HEK293 (cell line): ENCODE measurements around the gene COL15A1.

Experiments used
- CTCF ChIA-PET: fragments of 350-600 bp; formaldehyde crosslinking; extraction: SDS; loops from one replicate; lab custom pipeline; 2021; ENCODE audit warnings: antibody characterized with exemption; lab: Yijun Ruan, JAX
- POLR2A ChIA-PET: fragments of 300-600 bp; formaldehyde crosslinking; extraction: SDS; loops from one replicate; lab custom pipeline; 2020; ENCODE audit warnings: antibody characterized with exemption, inconsistent platforms; lab: Yijun Ruan, JAX
- H3K27ac ChIP-seq: fragments of 200-500 bp; sonication (Bioruptor generic); 2 replicates; pipeline ENCODE4 v1.5.1; 2014; ENCODE audit warnings: low read depth, low read length, control low read depth, inconsistent platforms; ENCODE audit errors: extremely low read depth
- H3K36me3 ChIP-seq, 2 experiments: fragments of 200-500 bp in 1 of 2; sonication (Bioruptor generic) in 1 of 2; 1 replicate in 1 of 2; 2 replicates in 1 of 2; pipeline ENCODE4 v1.5.1; 2014 to 2017; ENCODE audit warnings: inconsistent platforms in 2 of 2, low read length in 2 of 2; ENCODE audit not compliant: control insufficient read depth in 2 of 2, insufficient read depth in 1 of 2
- H3K4me1 ChIP-seq: fragments of 200-500 bp; sonication (Bioruptor generic); 2 replicates; pipeline ENCODE4 v1.5.1; 2014; ENCODE audit warnings: mild to moderate bottlenecking, low read length, inconsistent platforms; ENCODE audit not compliant: control insufficient read depth, insufficient read depth
- H3K4me3 ChIP-seq: 2 replicates; pipeline ENCODE4 v1.5.1; 2011; ENCODE audit warnings: low read depth, mild to moderate bottlenecking, control low read depth, low read length, moderate library complexity
- H3K9me3 ChIP-seq: fragments of 200-500 bp; sonication (Bioruptor generic); 2 replicates; pipeline ENCODE4 v1.5.1; 2014; ENCODE audit warnings: low read depth, low read length, inconsistent platforms; ENCODE audit not compliant: control insufficient read depth, insufficient read depth
- MZF1 ChIP-seq: fragments of 450-650 bp; formaldehyde crosslinking; IDR thresholded peaks from 2 replicates; pipeline ENCODE4 v1.5.1; 2017; ENCODE audit warnings: missing biosample characterization, missing genetic modification characterization, borderline replicate concordance
- TSHZ1 ChIP-seq: fragments of 450-650 bp; formaldehyde crosslinking; IDR thresholded peaks from 2 replicates; pipeline ENCODE4 v1.5.1; 2016; ENCODE audit warnings: missing biosample characterization, missing genetic modification characterization, borderline replicate concordance
- ZFP3 ChIP-seq: fragments of 450-650 bp; formaldehyde crosslinking; IDR thresholded peaks from 2 replicates; pipeline ENCODE4 v1.5.1; 2016; ENCODE audit warnings: low read depth, missing biosample characterization, missing genetic modification characterization
- ZFP41 ChIP-seq: fragments of 450-650 bp; formaldehyde crosslinking; IDR thresholded peaks from 2 replicates; pipeline ENCODE4 v1.5.1; 2016; ENCODE audit warnings: missing biosample characterization, missing genetic modification characterization, borderline replicate concordance
- ZNF221 ChIP-seq: fragments of 450-650 bp; formaldehyde crosslinking; IDR thresholded peaks from 2 replicates; pipeline ENCODE4 v1.5.1; 2017; ENCODE audit warnings: missing biosample characterization, missing genetic modification characterization, borderline replicate concordance
- ZNF239 ChIP-seq: fragments of 450-650 bp; formaldehyde crosslinking; IDR thresholded peaks from 2 replicates; pipeline ENCODE4 v1.5.1; 2016; ENCODE audit warnings: missing biosample characterization, missing genetic modification characterization
- ZNF248 ChIP-seq: fragments of 450-650 bp; formaldehyde crosslinking; IDR thresholded peaks from 2 replicates; pipeline ENCODE4 v1.5.1; 2017; ENCODE audit warnings: missing biosample characterization, missing genetic modification characterization
- ZNF341 ChIP-seq: fragments of 450-650 bp; formaldehyde crosslinking; IDR thresholded peaks from 2 replicates; pipeline ENCODE4; 2016; ENCODE audit warnings: low read depth, missing biosample characterization, missing genetic modification characterization
- ZNF48 ChIP-seq: fragments of 450-650 bp; formaldehyde crosslinking; IDR thresholded peaks from 2 replicates; pipeline ENCODE4 v1.5.1; 2016; ENCODE audit warnings: missing biosample characterization, missing genetic modification characterization
- ZNF549 ChIP-seq: fragments of 450-650 bp; IDR thresholded peaks from 2 replicates; pipeline ENCODE4 v1.5.1; 2018; ENCODE audit warnings: missing biosample characterization, missing genetic modification characterization, mild to moderate bottlenecking, inconsistent platforms, moderate library complexity
- ZNF571 ChIP-seq: fragments of 450-650 bp; formaldehyde crosslinking; IDR thresholded peaks from 2 replicates; pipeline ENCODE4 v1.5.0; 2017; ENCODE audit warnings: missing biosample characterization, missing genetic modification characterization
- ZNF624 ChIP-seq: fragments of 450-650 bp; formaldehyde crosslinking; IDR thresholded peaks from 2 replicates; pipeline ENCODE4 v1.5.1; 2017; ENCODE audit warnings: missing biosample characterization, missing genetic modification characterization
- ZNF701 ChIP-seq: fragments of 450-650 bp; formaldehyde crosslinking; IDR thresholded peaks from 2 replicates; pipeline ENCODE4 v1.5.1; 2016; ENCODE audit warnings: missing biosample characterization, missing genetic modification characterization
- ZNF747 ChIP-seq: fragments of 450-650 bp; formaldehyde crosslinking; IDR thresholded peaks from 2 replicates; pipeline ENCODE4 v1.5.1; 2016; ENCODE audit warnings: missing biosample characterization, missing genetic modification characterization
- ZXDB ChIP-seq: fragments of 450-650 bp; formaldehyde crosslinking; IDR thresholded peaks from 2 replicates; pipeline ENCODE4 v1.5.1; 2016; ENCODE audit warnings: missing biosample characterization, missing genetic modification characterization
- TF ChIP-seq, protein P1 (sequence below): fragments of 450-650 bp; formaldehyde crosslinking; IDR thresholded peaks from 2 replicates; pipeline ENCODE4 v1.5.1; 2016; ENCODE audit warnings: missing biosample characterization, missing genetic modification characterization
- TF ChIP-seq, protein P2 (sequence below): fragments of 450-650 bp; formaldehyde crosslinking; IDR thresholded peaks from 2 replicates; pipeline ENCODE4 v1.5.1; 2017; ENCODE audit warnings: missing biosample characterization, missing genetic modification characterization
- TF ChIP-seq, protein P3 (sequence below): fragments of 450-650 bp; IDR thresholded peaks from 2 replicates; pipeline ENCODE4 v1.5.1; 2018; ENCODE audit warnings: missing biosample characterization, missing genetic modification characterization
- TF ChIP-seq, protein P4 (sequence below): fragments of 450-650 bp; formaldehyde crosslinking; IDR thresholded peaks from 2 replicates; pipeline ENCODE4 v1.5.1; 2016; ENCODE audit warnings: missing biosample characterization, missing genetic modification characterization, borderline replicate concordance
- TF ChIP-seq, protein P5 (sequence below): fragments of 450-650 bp; formaldehyde crosslinking; IDR thresholded peaks from 2 replicates; pipeline ENCODE4 v1.5.1; 2017; ENCODE audit warnings: missing biosample characterization, missing genetic modification characterization

COL15A1 gene

GRCh38 chr9:99042620-99043019 lies 98.9 kb downstream of the COL15A1 start:
- CTCF ChIA-PET = interaction anchor here (0.6 to 1.4 kb wide), 4 partner anchors 11 to 237 kb away, joined by 4 to 6 read pairs (median 4); no protein-coding TSS in a partner anchor
- POLR2A ChIA-PET = no interaction called here
- no peaks in the 10 kb centered on the region for H3K36me3 ChIP-seq

More at GRCh38 chr9:99042620-99043019, 98.9 kb downstream of the COL15A1 start:
- TF ChIP-seq, protein P1, sequence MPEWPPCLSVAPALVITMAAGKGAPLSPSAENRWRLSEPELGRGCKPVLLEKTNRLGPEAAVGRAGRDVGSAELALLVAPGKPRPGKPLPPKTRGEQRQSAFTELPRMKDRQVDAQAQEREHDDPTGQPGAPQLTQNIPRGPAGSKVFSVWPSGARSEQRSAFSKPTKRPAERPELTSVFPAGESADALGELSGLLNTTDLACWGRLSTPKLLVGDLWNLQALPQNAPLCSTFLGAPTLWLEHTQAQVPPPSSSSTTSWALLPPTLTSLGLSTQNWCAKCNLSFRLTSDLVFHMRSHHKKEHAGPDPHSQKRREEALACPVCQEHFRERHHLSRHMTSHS (tag by site-specific recombination) = no peak
- TF ChIP-seq ZXDB (tag by site-specific recombination) = no peak
- TF ChIP-seq ZFP3 (tag by site-specific recombination) = no peak
- no peak for TF ChIP-seq MZF1 (tag by site-specific recombination)
- no peak for TF ChIP-seq ZNF549 (tag by site-specific recombination)
- no peak for TF ChIP-seq ZNF701 (tag by site-specific recombination)
- no peak for TF ChIP-seq ZNF239 (tag by site-specific recombination)
- TF ChIP-seq, protein P2, sequence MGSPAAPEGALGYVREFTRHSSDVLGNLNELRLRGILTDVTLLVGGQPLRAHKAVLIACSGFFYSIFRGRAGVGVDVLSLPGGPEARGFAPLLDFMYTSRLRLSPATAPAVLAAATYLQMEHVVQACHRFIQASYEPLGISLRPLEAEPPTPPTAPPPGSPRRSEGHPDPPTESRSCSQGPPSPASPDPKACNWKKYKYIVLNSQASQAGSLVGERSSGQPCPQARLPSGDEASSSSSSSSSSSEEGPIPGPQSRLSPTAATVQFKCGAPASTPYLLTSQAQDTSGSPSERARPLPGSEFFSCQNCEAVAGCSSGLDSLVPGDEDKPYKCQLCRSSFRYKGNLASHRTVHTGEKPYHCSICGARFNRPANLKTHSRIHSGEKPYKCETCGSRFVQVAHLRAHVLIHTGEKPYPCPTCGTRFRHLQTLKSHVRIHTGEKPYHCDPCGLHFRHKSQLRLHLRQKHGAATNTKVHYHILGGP = no peak
- TF ChIP-seq ZNF624 (tag by site-specific recombination) = no peak
- TF ChIP-seq, protein P3, sequence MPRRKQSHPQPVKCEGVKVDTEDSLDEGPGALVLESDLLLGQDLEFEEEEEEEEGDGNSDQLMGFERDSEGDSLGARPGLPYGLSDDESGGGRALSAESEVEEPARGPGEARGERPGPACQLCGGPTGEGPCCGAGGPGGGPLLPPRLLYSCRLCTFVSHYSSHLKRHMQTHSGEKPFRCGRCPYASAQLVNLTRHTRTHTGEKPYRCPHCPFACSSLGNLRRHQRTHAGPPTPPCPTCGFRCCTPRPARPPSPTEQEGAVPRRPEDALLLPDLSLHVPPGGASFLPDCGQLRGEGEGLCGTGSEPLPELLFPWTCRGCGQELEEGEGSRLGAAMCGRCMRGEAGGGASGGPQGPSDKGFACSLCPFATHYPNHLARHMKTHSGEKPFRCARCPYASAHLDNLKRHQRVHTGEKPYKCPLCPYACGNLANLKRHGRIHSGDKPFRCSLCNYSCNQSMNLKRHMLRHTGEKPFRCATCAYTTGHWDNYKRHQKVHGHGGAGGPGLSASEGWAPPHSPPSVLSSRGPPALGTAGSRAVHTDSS (tag by site-specific recombination) = no peak
- TF ChIP-seq ZNF221 (tag by site-specific recombination) = no peak
- no peak for TF ChIP-seq ZNF747 (tag by site-specific recombination)
- TF ChIP-seq, protein P4, sequence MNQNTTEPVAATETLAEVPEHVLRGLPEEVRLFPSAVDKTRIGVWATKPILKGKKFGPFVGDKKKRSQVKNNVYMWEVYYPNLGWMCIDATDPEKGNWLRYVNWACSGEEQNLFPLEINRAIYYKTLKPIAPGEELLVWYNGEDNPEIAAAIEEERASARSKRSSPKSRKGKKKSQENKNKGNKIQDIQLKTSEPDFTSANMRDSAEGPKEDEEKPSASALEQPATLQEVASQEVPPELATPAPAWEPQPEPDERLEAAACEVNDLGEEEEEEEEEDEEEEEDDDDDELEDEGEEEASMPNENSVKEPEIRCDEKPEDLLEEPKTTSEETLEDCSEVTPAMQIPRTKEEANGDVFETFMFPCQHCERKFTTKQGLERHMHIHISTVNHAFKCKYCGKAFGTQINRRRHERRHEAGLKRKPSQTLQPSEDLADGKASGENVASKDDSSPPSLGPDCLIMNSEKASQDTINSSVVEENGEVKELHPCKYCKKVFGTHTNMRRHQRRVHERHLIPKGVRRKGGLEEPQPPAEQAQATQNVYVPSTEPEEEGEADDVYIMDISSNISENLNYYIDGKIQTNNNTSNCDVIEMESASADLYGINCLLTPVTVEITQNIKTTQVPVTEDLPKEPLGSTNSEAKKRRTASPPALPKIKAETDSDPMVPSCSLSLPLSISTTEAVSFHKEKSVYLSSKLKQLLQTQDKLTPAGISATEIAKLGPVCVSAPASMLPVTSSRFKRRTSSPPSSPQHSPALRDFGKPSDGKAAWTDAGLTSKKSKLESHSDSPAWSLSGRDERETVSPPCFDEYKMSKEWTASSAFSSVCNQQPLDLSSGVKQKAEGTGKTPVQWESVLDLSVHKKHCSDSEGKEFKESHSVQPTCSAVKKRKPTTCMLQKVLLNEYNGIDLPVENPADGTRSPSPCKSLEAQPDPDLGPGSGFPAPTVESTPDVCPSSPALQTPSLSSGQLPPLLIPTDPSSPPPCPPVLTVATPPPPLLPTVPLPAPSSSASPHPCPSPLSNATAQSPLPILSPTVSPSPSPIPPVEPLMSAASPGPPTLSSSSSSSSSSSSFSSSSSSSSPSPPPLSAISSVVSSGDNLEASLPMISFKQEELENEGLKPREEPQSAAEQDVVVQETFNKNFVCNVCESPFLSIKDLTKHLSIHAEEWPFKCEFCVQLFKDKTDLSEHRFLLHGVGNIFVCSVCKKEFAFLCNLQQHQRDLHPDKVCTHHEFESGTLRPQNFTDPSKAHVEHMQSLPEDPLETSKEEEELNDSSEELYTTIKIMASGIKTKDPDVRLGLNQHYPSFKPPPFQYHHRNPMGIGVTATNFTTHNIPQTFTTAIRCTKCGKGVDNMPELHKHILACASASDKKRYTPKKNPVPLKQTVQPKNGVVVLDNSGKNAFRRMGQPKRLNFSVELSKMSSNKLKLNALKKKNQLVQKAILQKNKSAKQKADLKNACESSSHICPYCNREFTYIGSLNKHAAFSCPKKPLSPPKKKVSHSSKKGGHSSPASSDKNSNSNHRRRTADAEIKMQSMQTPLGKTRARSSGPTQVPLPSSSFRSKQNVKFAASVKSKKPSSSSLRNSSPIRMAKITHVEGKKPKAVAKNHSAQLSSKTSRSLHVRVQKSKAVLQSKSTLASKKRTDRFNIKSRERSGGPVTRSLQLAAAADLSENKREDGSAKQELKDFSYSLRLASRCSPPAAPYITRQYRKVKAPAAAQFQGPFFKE = no peak
- no peak for TF ChIP-seq ZNF248 (tag by site-specific recombination)
- no peak for TF ChIP-seq ZNF341 (tag by site-specific recombination)
- no peak for TF ChIP-seq ZNF48
- TF ChIP-seq ZNF571 (tag by site-specific recombination) = no peak
- no peak for TF ChIP-seq ZFP41
- TF ChIP-seq, protein P5, sequence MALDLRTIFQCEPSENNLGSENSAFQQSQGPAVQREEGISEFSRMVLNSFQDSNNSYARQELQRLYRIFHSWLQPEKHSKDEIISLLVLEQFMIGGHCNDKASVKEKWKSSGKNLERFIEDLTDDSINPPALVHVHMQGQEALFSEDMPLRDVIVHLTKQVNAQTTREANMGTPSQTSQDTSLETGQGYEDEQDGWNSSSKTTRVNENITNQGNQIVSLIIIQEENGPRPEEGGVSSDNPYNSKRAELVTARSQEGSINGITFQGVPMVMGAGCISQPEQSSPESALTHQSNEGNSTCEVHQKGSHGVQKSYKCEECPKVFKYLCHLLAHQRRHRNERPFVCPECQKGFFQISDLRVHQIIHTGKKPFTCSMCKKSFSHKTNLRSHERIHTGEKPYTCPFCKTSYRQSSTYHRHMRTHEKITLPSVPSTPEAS = no peak
- no peak for TF ChIP-seq TSHZ1 (tag by site-specific recombination)
- H3K27ac ChIP-seq = no peak overlapping the region
- H3K9me3 ChIP-seq = no peaks in the 10 kb centered on the region
- no peak overlapping the region for H3K4me3 ChIP-seq
- no peaks in the 10 kb centered on the region for H3K4me1 ChIP-seq
